HG03342 (cell line): ENCODE measurements around the gene HNF1B.
"Not testable (repeated sequence)": the region's sequence is repeated elsewhere in the genome, so short reads cannot be mapped to it uniquely, and the experiment has no call there.

ENCODE experiments used
- ATAC-seq: cut with Tn5 transposase; IDR thresholded peaks from one replicate; pipeline ENCODE4 v1.9.1; 2021; ENCODE audit warnings: mild to moderate bottlenecking, moderate library complexity; ENCODE audit not compliant: unreplicated experiment

HNF1B gene

DNA sequence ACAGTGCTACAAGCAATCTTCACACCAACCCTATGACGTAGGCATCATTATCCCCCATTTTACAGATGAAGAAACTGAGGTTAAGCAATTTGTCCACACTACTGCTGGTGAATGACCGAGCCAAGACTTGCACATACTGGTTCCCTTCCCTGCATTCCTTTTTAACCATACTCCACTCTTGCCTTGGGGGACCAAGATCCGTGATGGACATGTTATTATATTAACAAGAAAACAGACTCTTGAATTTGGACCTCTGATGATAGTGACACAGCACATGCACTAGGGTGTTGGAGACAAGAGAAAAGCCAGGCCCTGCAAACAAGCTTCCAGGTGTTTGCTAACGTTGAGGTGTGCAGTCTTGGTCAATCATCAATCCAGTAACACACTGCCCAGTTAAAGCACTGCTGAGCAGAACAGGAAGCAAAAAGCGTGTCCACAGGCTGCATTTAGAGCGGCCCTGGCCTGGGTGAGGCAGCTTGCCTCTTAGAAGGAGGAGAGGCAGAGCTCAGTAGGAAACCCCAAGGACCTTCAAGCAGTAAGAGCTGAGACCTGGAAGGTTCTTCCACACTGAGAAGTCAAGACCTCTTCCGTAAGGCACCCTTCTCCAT lies 36.7 kb downstream of the HNF1B start:
- ATAC-seq = no peak

DNA sequence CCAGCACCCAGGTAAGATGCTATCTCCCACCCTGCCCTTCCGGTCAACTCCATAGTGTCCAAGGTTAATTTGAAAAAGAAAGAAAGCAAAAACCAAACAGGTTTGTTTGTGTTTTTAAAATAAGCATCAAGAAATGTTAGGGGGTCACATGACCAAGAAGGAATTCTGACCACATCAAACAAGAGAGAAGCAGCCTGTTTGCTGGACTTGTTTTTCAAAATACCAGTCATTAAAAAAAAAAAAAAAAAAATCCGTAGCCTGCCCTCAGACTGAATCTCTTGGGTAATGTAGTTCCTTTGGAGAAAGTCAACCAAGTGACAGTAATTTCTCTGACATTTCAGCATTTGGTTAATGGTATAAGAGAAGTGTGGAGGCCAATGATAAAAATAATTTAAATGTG lies 38.4 kb downstream of the HNF1B start:
- no peak for ATAC-seq

DNA sequence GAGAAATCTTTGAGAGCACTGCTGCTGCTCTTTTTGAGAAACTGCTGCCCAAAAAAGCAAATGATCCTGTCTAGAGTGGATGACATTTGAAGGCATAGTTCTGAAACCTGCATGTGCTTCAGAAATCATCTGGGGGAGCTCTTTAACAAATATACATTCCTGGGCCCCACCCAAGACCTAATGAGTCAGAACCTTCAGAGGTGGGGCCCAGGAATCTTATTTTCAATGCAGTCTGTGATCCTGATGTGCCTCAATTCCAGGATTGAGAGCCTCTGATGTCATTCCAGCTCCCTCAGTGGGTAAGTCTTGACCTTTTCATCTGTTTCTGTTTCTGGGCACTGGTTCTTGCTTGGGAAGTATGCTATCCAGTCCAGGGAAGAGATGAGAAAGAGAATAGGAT lies 42.3 kb downstream of the HNF1B start:
- no peak for ATAC-seq

- ATAC-seq = no peak
These were observed 43.4 kb downstream of the HNF1B start for GRCh38 chr17:37701496-37701898.

DNA sequence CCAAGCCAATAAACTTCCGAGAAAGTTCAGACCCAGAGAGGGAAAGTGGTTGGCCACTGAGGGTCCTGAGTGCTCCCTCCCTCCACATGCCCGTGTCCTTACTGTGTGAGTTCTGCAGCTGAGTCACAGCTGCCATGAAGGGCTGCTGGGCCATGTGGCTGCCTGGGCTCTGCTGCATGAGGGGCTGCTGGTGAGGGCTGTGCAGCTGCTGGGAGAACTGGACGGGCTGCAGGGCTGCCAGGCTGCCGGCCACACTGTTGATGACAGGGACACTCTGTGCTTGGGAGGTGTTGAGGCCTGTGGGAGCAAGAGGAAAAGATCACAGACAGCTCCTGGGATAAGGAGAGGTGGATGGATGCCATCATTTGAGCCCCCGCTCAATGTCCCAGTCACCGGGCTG lies 44.0 kb downstream of the HNF1B start:
- ATAC-seq = no peak

- ATAC-seq = no peak
These were observed 45.4 kb downstream of the HNF1B start for GRCh38 chr17:37699285-37699973.

- no peak for ATAC-seq
These were observed 46.0 kb downstream of the HNF1B start for GRCh38 chr17:37698911-37699255.

DNA sequence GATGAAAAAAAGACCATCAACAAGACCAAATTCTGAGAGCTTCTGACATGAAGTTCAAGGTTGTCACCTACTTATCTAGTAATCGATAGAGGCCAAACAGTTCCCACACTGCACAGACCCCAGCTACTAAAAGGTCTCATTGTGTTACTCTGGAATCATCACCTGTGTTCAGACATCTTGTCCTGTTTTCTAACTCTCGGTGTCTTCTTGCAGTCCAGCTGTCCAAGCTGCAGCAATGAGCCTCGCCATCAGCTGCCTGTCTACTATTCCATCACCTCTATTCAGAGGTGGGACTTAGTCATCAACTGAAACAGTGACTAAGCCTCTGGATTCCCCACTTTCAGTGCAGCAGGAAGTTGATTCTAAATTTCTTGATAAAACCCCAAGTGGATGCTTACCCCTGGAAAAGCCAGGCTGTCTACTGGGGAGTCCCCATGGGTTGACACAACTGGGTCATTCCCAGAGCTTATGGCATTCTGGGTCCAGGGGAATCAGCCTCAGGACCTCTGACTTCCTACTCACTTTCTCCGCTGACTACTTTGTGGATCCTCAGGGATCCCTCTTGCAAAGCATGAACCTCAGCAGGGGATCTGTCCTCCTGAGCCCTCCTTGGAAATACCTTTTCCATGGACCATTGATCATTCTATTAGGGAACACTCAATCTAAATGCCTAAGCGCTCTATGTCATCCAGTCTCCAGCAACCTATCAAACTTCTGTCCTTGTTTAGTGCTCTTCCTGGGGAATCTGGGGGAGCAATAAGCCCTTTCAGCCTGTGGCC lies 46.5 kb downstream of the HNF1B start:
- no peak for ATAC-seq

DNA sequence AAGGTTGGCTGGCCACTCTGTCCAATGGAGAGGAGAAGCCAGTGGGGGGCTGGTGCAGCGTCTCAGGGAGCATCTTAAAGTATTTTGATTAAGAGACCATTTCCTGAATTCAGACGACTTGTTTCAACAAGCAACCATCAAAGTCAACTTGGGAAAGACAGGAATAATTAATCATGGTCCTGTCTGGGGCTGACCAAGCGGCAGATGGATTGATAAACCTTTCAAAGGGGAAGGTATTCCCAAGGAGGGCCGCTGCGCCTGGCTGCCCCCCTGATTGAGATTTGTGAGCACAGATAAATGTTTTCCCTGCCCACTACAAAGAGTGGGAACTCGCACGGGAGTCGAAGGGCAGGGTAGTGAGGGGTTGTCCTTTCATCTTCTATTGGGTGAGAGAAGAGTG lies 47.5 kb downstream of the HNF1B start:
- ATAC-seq = no peak

DNA sequence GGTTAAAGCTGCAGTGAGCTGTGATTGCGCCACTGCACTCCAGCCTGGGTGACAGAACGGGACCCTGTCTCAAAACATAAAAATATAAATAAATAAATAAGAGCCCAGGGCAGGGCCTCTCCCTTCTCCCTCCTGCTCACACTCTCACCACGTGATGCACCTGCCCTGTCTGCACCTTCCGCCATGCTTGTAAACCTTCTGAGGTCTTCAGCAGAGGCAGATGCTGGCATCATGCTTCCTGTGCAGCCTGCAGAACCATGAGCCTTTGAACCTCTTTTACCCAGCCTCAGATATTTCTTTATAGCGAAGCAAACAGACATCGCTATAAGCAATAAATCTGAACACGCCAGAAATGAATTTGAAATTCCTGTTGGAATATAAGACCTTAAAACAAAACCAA lies 48.5 kb downstream of the HNF1B start:
- ATAC-seq = no peak

- no peak for ATAC-seq
These were observed 49.1 kb downstream of the HNF1B start for GRCh38 chr17:37695726-37696125.

GRCh38 chr17:37694734-37695133 lies 50.1 kb downstream of the HNF1B start:
- no peak for ATAC-seq

DNA sequence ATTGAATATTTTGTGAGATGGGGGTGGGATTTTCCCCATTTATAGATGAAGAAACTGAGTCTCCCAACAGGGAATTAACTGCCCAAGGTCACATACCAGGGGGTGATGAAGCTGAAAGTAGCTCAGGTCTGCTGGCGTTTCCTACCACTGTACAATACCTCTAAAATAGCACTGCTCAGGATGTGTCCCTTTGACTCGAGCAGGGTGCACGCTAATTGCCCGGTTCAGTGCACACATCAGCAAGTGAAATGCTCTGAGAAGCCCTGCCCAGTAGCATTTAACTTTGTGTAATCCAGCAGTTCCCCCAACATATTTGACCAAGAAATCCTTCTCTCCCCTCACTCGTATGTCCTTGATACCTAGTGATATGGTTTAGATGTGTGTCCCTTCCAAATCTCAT lies 51.5 kb downstream of the HNF1B start:
- no peak for ATAC-seq

DNA sequence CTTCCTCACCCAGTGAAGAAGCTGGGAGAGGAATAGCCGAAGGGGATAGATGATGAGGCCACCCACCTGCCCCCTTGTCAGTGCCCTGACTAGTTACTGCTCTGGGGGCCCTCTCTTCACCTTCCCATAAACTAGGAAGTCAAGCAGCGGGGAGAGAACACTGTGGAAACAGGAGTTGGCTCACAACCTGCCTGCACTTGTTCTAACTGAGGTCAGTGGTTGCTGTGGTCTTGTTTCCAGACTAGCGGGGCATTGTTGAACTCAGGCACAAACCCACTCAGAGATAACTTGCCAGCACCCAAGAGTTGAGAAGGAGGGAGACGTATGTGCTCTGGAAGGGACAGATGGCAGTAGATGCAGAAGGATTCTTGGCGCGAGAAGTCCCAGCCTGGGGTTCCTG lies 53.1 kb downstream of the HNF1B start:
- ATAC-seq = no peak

- ATAC-seq = no peak
These were observed 55.5 kb downstream of the HNF1B start for GRCh38 chr17:37689317-37689716.

DNA sequence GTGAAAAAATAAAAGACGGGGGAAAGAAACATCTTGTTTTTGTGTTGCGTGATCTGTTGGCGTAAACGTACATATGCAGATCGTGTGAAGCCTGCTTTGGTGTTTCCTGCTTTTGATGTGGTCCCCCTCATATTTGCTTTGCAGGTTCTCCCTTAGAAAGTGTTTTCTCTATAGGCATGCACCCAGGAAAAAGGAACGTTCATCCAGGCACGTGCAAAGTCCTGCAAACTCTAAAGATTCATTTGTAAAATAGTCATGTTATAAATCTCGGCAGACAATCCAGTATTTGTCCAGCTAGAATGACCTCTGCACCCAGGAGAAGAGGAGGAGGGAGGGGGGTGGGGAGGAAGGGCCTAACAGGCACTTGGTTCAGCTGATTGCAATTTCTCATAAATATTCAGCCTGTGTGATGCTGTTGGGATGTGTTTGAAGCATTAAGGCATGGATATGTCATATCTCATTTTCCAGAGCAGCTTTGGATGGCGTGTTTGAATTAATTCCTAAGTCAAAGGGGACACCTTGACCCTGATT lies 61.3 kb downstream of the HNF1B start:
- ATAC-seq = no peak

DNA sequence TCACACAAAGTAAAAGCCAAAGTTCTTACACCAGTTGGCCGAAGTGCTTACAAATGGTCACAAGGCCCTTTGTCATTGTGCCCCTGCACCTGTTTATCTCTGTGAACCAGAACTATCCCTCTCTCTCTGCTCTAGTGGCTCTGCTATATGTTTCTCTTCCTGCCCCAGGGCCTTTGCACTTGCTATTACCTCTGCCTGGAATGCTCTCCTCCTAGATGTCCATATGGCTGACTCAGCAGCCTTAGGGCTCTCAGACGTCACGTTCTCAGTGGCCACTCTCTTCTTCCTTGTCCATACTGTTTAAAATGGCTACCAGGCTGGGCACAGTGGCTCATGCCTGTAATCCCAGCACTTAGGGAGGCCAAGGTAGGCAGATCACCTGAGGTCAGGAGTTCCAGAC lies 62.9 kb downstream of the HNF1B start:
- ATAC-seq = no peak

- not testable (repeated sequence) for ATAC-seq
These were observed 64.9 kb downstream of the HNF1B start for GRCh38 chr17:37679995-37680394.

DNA sequence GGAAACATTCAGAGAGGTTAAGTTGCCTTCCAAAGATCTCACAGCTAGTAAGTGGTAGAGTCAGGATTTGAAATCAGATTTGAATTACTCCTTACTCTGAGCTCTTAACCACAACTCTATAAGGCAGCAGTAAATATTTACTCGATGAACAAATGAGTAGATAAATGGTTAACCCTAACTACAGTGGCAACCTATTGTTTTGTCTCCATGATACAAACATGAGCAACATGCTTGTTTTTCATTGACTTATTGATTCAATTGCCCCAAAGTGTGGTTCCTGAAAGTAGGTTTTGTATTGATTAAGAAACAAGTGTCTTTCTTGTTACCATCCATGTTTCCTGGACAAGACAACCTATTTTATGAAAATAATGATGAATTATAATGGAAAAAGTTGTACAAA lies 66.8 kb downstream of the HNF1B start:
- ATAC-seq = no peak

DNA sequence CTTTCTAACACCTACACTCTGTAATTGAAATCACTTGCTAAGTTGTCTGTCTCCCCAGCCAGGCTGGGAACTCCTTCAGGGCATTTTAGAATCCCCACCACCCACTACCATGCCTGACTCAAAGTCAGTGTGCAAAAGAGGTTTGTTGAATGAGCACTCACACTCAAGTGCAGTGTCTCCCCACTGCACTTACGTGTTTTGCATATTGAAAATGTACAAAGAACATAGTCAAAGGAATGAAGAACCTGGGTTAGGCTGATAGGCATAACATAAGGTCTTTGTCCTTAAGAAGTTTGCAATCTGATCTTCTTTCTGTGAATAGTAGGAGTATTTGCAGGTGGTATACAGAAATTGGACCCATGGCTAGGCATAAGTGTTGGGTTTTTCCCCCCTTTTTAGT lies 67.8 kb downstream of the HNF1B start:
- ATAC-seq = no peak

DNA sequence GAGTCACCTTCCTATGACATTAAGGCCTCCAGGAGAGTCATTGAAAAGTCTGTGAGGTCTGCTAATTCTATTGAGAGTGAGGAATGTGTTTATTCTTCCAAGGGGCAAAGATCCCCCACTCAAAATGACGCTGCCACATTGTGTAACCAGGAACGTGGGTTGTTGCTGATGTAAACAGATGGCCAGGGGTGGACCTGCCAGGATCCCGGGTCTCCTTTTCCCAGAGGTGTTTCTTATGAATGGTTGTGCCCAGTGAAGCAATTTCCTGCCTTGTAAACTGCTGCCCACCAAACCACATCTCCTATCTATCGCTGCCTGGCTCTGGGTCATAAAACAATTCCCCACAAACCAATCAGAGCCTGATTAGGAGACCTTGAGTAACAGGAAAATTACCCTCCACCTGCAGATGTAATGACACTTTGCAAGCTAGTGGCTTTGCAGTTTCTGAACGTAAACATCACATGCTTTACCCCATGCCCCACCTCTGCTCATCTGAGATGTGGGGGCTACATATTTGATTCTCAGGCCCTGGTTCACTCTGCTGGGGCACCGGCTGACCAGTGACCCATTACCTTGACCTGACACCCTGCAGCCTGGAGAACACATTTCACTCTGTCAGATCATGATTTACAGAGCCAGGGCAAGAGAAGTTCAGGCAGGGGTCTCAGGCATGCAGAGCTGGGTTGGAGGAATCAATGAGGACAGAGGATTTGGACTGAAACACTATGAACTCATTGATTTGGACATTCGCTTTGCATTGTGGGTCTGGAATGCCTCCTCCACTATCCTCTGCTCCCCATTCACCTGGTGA lies 68.5 kb downstream of the HNF1B start:
- ATAC-seq = no peak
